Loucy (cell line): ENCODE results near the gene ARNT2.

Source experiments
- EZH2phosphoT487 ChIP-seq: fragments of 200-600 bp; IDR thresholded peaks from 2 replicates; pipeline ENCODE4 v1.6.1; 2018; ENCODE audit warnings: antibody characterized with exemption, mild to moderate bottlenecking, moderate library complexity, borderline replicate concordance
- TF ChIP-seq, protein P1 (sequence below): fragments of 200-600 bp; sonication (generic); conservative IDR thresholded peaks from 2 replicates; pipeline ENCODE4 v1.5.1; 2014; ENCODE audit warnings: mild to moderate bottlenecking, antibody characterized with exemption, low read length

DNA sequence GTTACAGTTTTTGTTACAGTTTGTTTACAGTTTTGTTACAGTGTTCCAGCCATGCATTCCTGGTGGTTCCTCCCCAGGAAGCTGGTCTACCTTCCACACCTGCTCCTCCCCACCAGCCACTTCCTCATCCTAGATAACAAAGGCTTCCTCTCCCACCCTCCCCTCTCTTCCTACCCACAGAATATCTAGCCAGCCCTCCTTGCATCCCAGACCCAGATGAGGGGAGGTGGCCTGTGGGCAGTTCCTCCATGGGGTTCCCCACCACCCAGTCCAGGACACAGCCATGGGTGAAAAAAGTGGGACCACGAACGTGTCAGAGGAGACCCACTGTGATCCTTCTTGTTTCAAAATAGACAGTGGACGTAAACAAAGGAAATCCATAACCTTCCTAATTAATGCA is 168.2 kb downstream of the ARNT2 start:
- TF ChIP-seq, protein P1, sequence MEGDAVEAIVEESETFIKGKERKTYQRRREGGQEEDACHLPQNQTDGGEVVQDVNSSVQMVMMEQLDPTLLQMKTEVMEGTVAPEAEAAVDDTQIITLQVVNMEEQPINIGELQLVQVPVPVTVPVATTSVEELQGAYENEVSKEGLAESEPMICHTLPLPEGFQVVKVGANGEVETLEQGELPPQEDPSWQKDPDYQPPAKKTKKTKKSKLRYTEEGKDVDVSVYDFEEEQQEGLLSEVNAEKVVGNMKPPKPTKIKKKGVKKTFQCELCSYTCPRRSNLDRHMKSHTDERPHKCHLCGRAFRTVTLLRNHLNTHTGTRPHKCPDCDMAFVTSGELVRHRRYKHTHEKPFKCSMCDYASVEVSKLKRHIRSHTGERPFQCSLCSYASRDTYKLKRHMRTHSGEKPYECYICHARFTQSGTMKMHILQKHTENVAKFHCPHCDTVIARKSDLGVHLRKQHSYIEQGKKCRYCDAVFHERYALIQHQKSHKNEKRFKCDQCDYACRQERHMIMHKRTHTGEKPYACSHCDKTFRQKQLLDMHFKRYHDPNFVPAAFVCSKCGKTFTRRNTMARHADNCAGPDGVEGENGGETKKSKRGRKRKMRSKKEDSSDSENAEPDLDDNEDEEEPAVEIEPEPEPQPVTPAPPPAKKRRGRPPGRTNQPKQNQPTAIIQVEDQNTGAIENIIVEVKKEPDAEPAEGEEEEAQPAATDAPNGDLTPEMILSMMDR: no peak
- no peak for TF ChIP-seq EZH2phosphoT487
